ENCODE data around the gene RCAN2. TPM values are rescaled to one million over a fixed set of nuclear protein-coding genes. Genes with fewer than 3 reads are reported as not detected.

Gene RCAN2
- polyA plus RNA-seq, 1 donor from 2014 or later, result 37.4 TPM

- no peak overlapping the region for H3K27ac ChIP-seq (ENCODE audit: low read length)
Observed at GRCh38 chr6:46380152-46380807, 111.0 kb downstream of the RCAN2 start.

GRCh38 chr6:46378882-46379416, 112.3 kb downstream of the RCAN2 start:
- no peak overlapping the region for H3K27ac ChIP-seq (ENCODE audit: low read length)
- no peak overlapping the region for H3K4me2 ChIP-seq (ENCODE audit: low read length)
- H3F3A ChIP-seq (ENCODE audit: insufficient read depth, low read length, poor library complexity, severe bottlenecking), result no peaks in the 10 kb centered on the region
- no peaks in the 10 kb centered on the region for H3K36me3 ChIP-seq (ENCODE audit: insufficient read depth, low read length)
- no peak overlapping the region for H3K4me3 ChIP-seq (ENCODE audit: low read length)
- H3K9me2 ChIP-seq (ENCODE audit: insufficient read depth, low read length), result no peaks in the 10 kb centered on the region
- H3K9me3 ChIP-seq (ENCODE audit: low read length), result no peaks in the 10 kb centered on the region
- no peak overlapping the region for H3K9ac ChIP-seq (ENCODE audit: low read length)
- H3K27me3 ChIP-seq (ENCODE audit: insufficient read depth, low read depth, low read length), result no peaks in the 10 kb centered on the region
- H2AFZ ChIP-seq (ENCODE audit: low read depth, low read length), result no peak overlapping the region
- no peaks in the 10 kb centered on the region for H4K20me1 ChIP-seq (ENCODE audit: insufficient read depth)
- no peaks in the 10 kb centered on the region for H3K79me2 ChIP-seq (replicated peaks; ENCODE audit: insufficient read depth, low read length)
- TF ChIP-seq REST (IDR thresholded peaks at IDR 0.05; ENCODE audit: borderline replicate concordance) (no peak), SMC3 (conservative IDR thresholded peaks at IDR 0.05; ENCODE audit: poor library complexity) (no peak), POLR2AphosphoS5 (IDR thresholded peaks at IDR 0.05) (no peak), TAF1 (IDR thresholded peaks at IDR 0.05; ENCODE audit: low read depth) (no peak), EP300 (conservative IDR thresholded peaks at IDR 0.05; ENCODE audit: poor library complexity, severe bottlenecking) (no peak), EZH2 (IDR thresholded peaks at IDR 0.05; ENCODE audit: borderline replicate concordance, insufficient read depth, low read length, poor library complexity, severe bottlenecking) (no peak), CTCF (IDR thresholded peaks at IDR 0.05; ENCODE audit: poor library complexity, severe bottlenecking) (no peak), MXI1 (conservative IDR thresholded peaks at IDR 0.05; ENCODE audit: poor library complexity, severe bottlenecking) (no peak), RAD21 (conservative IDR thresholded peaks at IDR 0.05) (no peak)

More at GRCh38 chr6:46380152-46380807, 111.0 kb downstream of the RCAN2 start:
- Histone ChIP-seq H3K79me2 (replicated peaks; ENCODE audit: insufficient read depth, low read length) (no peaks in the 10 kb centered on the region), H3K27me3 (ENCODE audit: insufficient read depth, low read depth, low read length) (no peaks in the 10 kb centered on the region), H4K20me1 (ENCODE audit: insufficient read depth) (no peaks in the 10 kb centered on the region), H2AFZ (ENCODE audit: low read depth, low read length) (no peak overlapping the region), H3K4me3 (ENCODE audit: low read length) (no peak overlapping the region), H3K9me3 (ENCODE audit: low read length) (no peaks in the 10 kb centered on the region), H3K4me2 (ENCODE audit: low read length) (no peak overlapping the region), H3K9me2 (ENCODE audit: insufficient read depth, low read length) (no peaks in the 10 kb centered on the region), H3F3A (ENCODE audit: insufficient read depth, low read length, poor library complexity, severe bottlenecking) (no peaks in the 10 kb centered on the region), H3K9ac (ENCODE audit: low read length) (no peak overlapping the region), H3K36me3 (ENCODE audit: insufficient read depth, low read length) (no peaks in the 10 kb centered on the region)
- TF ChIP-seq TAF1 (IDR thresholded peaks at IDR 0.05; ENCODE audit: low read depth) (no peak), POLR2AphosphoS5 (IDR thresholded peaks at IDR 0.05) (no peak), RAD21 (conservative IDR thresholded peaks at IDR 0.05) (no peak)
